T-cell (primary cell): ENCODE data around the gene ARHGEF5. TPM values are rescaled to one million over a fixed set of nuclear protein-coding genes. Genes with fewer than 3 reads are reported as not detected.

Experiments
- ATAC-seq, 4 experiments: fragments of 200-7000 bp in 3 of 4; fragments of 150-1000 bp in 1 of 4; cut with Tn5 transposase; replicated peaks in 1 of 4; 1 replicate in 3 of 4; 2 replicates in 1 of 4; pipeline ENCODE4 v1.10.0; 2021; ENCODE audit warnings: moderate library complexity in 3 of 4, mild to moderate bottlenecking in 2 of 4, moderate number of reproducible peaks in 1 of 4
- CTCF ChIA-PET, 2 donors: fragments of 300-600 bp; sonication (Branson Sonifier 250); formaldehyde crosslinking; loops; one replicate each; lab custom pipeline; 2022; ENCODE audit warnings: antibody characterized with exemption in 2 of 2; lab: Charles Lee
- POLR2A ChIA-PET, 2 donors: fragments of 300-600 bp; sonication (Branson Sonifier 250); formaldehyde crosslinking; loops; one replicate each; lab custom pipeline; 2022; ENCODE audit warnings: antibody characterized with exemption in 2 of 2; lab: Charles Lee
- DNase-seq, 35 experiments: peaks; one replicate each; pipeline versions ENCODE4 v3.0.0 to v3.0.0-alpha.2; 2013 to 2023
- H3K27ac ChIP-seq: one replicate; pipeline ENCODE4 v1.5.1; 2013; ENCODE audit warnings: low read length
- H3K27me3 ChIP-seq, 2 experiments: replicated peaks in 1 of 2; 1 replicate in 1 of 2; 2 replicates in 1 of 2; pipeline versions ENCODE4 v1.6.1 to v1.7.0; 2013; ENCODE audit warnings: low read length in 1 of 2, mixed read lengths in 1 of 2; ENCODE audit not compliant: control insufficient read depth in 2 of 2, insufficient read depth in 2 of 2; ENCODE audit errors: extremely low read depth in 1 of 2
- H3K36me3 ChIP-seq, 2 donors: 1 replicate in 1 of 2; 2 replicates in 1 of 2; pipeline versions ENCODE4 v1.6.1 to v1.7.0; 2013; ENCODE audit warnings: low read length in 1 of 2; ENCODE audit not compliant: control insufficient read depth in 2 of 2, insufficient read depth in 1 of 2; ENCODE audit errors: extremely low read depth in 1 of 2
- H3K4me1 ChIP-seq, 2 experiments: 1 replicate in 1 of 2; 2 replicates in 1 of 2; pipeline versions ENCODE4 v1.6.1 to v1.7.0; 2013; ENCODE audit warnings: low read length in 2 of 2, mixed read lengths in 1 of 2; ENCODE audit not compliant: insufficient read depth in 2 of 2, control insufficient read depth in 1 of 2; ENCODE audit errors: extremely low read depth in 1 of 2
- H3K4me3 ChIP-seq, 2 donors: 1 replicate in 1 of 2; 2 replicates in 1 of 2; pipeline versions ENCODE4 v1.5.1 to v1.7.0; 2013; ENCODE audit warnings: mild to moderate bottlenecking in 2 of 2, low read length in 1 of 2, moderate library complexity in 1 of 2; ENCODE audit not compliant: control insufficient read depth in 1 of 2; ENCODE audit errors: extremely low read depth in 1 of 2
- H3K9me3 ChIP-seq: 2 replicates; pipeline ENCODE4 v1.7.0; 2013
- H3K27ac Mint-ChIP-seq, 2 donors: one replicate each; pipeline ENCODE4 v1.8.0; 2020 to 2021; ENCODE audit warnings: mild to moderate bottlenecking in 2 of 2, mixed read lengths in 2 of 2
- H3K27me3 Mint-ChIP-seq, 2 donors: one replicate each; pipeline ENCODE4 v1.8.0; 2021 to 2022; ENCODE audit warnings: mixed read lengths in 2 of 2
- H3K36me3 Mint-ChIP-seq: one replicate; pipeline ENCODE4 v1.8.0; 2021; ENCODE audit warnings: mixed read lengths
- H3K4me1 Mint-ChIP-seq, 3 donors: one replicate each; pipeline ENCODE4 v1.8.0; 2020 to 2022; ENCODE audit warnings: mixed read lengths in 3 of 3, mild to moderate bottlenecking in 1 of 3
- H3K4me3 Mint-ChIP-seq, 3 donors: one replicate each; pipeline ENCODE4 v1.8.0; 2020 to 2022; ENCODE audit warnings: mild to moderate bottlenecking in 3 of 3, mixed read lengths in 3 of 3, moderate library complexity in 3 of 3
- H3K9me3 Mint-ChIP-seq, 3 donors: one replicate each; pipeline ENCODE4 v1.8.0; 2020 to 2022; ENCODE audit warnings: mixed read lengths in 3 of 3
- WGBS: methylation state at CpG from one replicate; pipeline ENCODE4 v1.1.5; 2013; ENCODE audit warnings: missing lambda C conversion rate; ENCODE audit not compliant: insufficient coverage; 5-methylcytosine and 5-hydroxymethylcytosine counted together
- total RNA-seq, 35 experiments: library from RNA in 6 of 35; stranded (reverse) in 6 of 35; fragments of 120-200 nt in 1 of 35; gene quantifications; one replicate each; pipeline versions ENCODE4 v1.2.1 to v1.2.4 and lab custom pipeline; 2013 to 2026

Gene ARHGEF5
- total RNA-seq, 5 donors from 2014 or later (not counting 1 experiment from before 2014, with no cell fraction given): 4.9 to 8.4 (median 5.9) TPM

GRCh38 chr7:144390481-144390880, 35.3 kb downstream of the ARHGEF5 start:
- H3K4me3 ChIP-seq: no peak overlapping the region
- H3K9me3 ChIP-seq: no peaks in the 10 kb centered on the region
- H3K27me3 ChIP-seq: no peaks in the 10 kb centered on the region
- 63% methylated on average over 3 of the region's 7 CpGs for WGBS
- H3K4me1 ChIP-seq: peaks cover 3 to 5% of the 10 kb centered on the region in 2 experiments
- Mint-ChIP-seq H3K9me3 (no peaks in the 10 kb centered on the region), H3K27me3 (no peaks in the 10 kb centered on the region), H3K36me3 (no peaks in the 10 kb centered on the region), H3K27ac (no peak overlapping the region), H3K4me3 (no peak overlapping the region), H3K4me1 (peaks cover 4 to 6% (median 4%) of the 10 kb centered on the region in 3 donors)
- ChIA-PET POLR2A (no interaction called here), CTCF (interaction anchor here (0.7 to 1.1 kb wide), 2 partner anchors 47 to 213 kb away, joined by 3 to 4 read pairs; no protein-coding TSS in a partner anchor)
- no peak overlapping the region for H3K27ac ChIP-seq
- no peak for ATAC-seq
- DNase-seq: no peak
- no peaks in the 10 kb centered on the region for H3K36me3 ChIP-seq

DNA sequence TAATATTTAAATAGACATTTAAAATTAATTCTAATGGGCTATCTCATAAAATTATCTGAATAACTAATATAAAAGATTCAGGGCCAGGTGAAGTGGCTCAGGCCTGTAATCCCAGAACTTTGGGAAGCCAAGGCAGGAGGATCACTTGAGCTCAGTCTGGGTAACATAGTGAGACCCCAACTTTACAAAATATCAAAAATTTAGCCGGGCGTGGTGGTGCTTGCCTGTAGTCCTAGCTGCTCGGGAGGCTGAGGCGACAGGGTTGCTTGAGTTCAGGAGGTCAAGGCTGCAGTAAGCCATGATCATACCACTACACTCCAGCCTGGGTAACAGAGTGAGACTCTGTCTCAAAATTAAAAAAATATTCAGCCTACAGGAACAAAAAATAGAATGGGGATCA, 35.8 kb downstream of the ARHGEF5 start:
- no peak overlapping the region for H3K27ac Mint-ChIP-seq
- peaks cover 4 to 6% (median 4%) of the 10 kb centered on the region in 3 donors for H3K4me1 Mint-ChIP-seq
- WGBS: 94% methylated on average over 3 of the region's 4 CpGs
- Histone ChIP-seq H3K27ac (no peak overlapping the region), H3K27me3 (no peaks in the 10 kb centered on the region), H3K4me1 (peaks cover 3 to 5% of the 10 kb centered on the region in 2 experiments), H3K36me3 (no peaks in the 10 kb centered on the region), H3K9me3 (no peaks in the 10 kb centered on the region), H3K4me3 (no peak overlapping the region)
- no peak overlapping the region for H3K4me3 Mint-ChIP-seq
- no peaks in the 10 kb centered on the region for H3K9me3 Mint-ChIP-seq
- no peak for ATAC-seq
- DNase-seq: no peak
- no peaks in the 10 kb centered on the region for H3K27me3 Mint-ChIP-seq
- POLR2A ChIA-PET: no interaction called here
- CTCF ChIA-PET: interaction anchor here (0.5 to 1.6 kb wide), 7 partner anchors 10 to 263 kb away, joined by 3 to 13 read pairs (median 4); no protein-coding TSS in a partner anchor
- no peaks in the 10 kb centered on the region for H3K36me3 Mint-ChIP-seq

DNA sequence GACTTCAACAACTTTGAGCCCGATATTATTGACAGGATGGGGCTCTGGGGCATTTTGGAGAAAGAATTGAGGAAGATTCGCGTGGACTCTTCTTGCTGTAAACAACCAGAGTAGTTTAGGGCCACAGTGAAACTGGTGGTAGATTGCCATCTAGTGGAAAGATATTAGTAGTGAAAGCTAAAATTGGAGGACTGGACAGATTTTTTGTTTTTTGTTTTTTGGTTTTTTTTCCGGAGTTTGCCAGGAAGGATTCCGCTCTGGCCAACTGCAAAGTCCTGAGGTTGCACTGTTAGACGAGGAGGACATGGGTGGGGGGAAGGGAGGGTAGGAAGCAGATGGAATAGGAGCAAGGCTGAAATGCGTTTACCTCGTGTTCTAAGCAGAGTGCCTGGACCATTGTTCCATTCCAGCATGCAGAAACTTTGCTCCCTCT, 36.6 kb downstream of the ARHGEF5 start:
- H3K9me3 ChIP-seq: no peaks in the 10 kb centered on the region
- CTCF ChIA-PET: interaction anchor here (0.5 to 1.6 kb wide), 10 partner anchors 10 to 1692 kb away, joined by 3 to 13 read pairs (median 4); no protein-coding TSS in a partner anchor
- POLR2A ChIA-PET: no interaction called here

DNA sequence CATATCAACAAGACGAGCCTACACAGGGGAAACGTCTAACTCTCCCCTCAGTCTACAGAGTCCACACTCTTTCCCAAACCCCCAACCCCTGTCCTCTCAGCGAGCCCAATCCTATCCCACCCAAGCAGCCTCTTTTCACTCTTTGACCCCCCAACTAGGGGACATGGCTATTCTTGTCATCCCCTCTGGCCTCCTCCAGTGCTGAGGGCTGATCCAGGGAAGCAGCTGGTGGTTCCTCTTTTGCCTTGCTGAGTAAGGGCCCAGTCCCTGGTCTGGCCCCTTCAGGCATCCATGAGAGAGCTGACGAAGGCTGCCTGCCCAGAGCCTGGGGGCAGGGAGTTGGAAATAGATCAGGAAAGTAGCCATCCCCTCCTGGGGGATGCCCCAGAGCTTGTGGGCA, 41.9 kb downstream of the ARHGEF5 start:
- POLR2A ChIA-PET: no interaction called here
- CTCF ChIA-PET: interaction anchor here in 1 of 2 donors (0.5 kb wide), 1 partner anchor 265 kb away, joined by 3 read pairs; no protein-coding TSS in a partner anchor
- peaks cover 0 to under 1% of the 10 kb centered on the region in 2 experiments for H3K4me1 ChIP-seq
- Mint-ChIP-seq H3K4me3 (no peak overlapping the region), H3K27ac (no peak overlapping the region), H3K4me1 (peaks cover 0 to under 1% (median 0%) of the 10 kb centered on the region in 3 donors), H3K27me3 (peaks cover 3 to 6% of the 10 kb centered on the region in 2 donors), H3K9me3 (no peaks in the 10 kb centered on the region), H3K36me3 (no peaks in the 10 kb centered on the region)
- no peaks in the 10 kb centered on the region for H3K9me3 ChIP-seq
- no peak overlapping the region for H3K27ac ChIP-seq
- DNase-seq (no peak), ATAC-seq (no peak)
- WGBS: 60% methylated on average over 4 of the region's 4 CpGs
- H3K36me3 ChIP-seq: no peaks in the 10 kb centered on the region
- H3K4me3 ChIP-seq: no peak overlapping the region
- peaks cover 0 to 28% of the 10 kb centered on the region in 2 experiments for H3K27me3 ChIP-seq

More for the DNA sequence above, 36.6 kb downstream of the ARHGEF5 start:
- Histone ChIP-seq H3K36me3 (no peaks in the 10 kb centered on the region), H3K4me3 (no peak overlapping the region), H3K27me3 (no peaks in the 10 kb centered on the region), H3K27ac (no peak overlapping the region), H3K4me1 (peaks cover 3 to 5% of the 10 kb centered on the region in 2 experiments)
- DNase-seq (peak in 15 of 35 experiments; percentile 3 to 73 (median 15)), ATAC-seq (peak; percentile 63 to 78 (median 71))
- Mint-ChIP-seq H3K9me3 (no peaks in the 10 kb centered on the region), H3K27ac (peak overlapping the region in 1 of 2 donors; percentile 29), H3K36me3 (no peaks in the 10 kb centered on the region), H3K27me3 (no peaks in the 10 kb centered on the region), H3K4me3 (peak overlapping the region; percentile 28 to 50 (median 42)), H3K4me1 (peaks cover 4 to 6% (median 4%) of the 10 kb centered on the region in 3 donors)
- WGBS: 23% methylated on average over 7 of the region's 8 CpGs

GRCh38 chr7:144398291-144398690, 43.1 kb downstream of the ARHGEF5 start:
- DNase-seq: no peak
- Histone ChIP-seq H3K27ac (no peak overlapping the region), H3K9me3 (no peaks in the 10 kb centered on the region), H3K4me3 (no peak overlapping the region), H3K27me3 (peaks cover 0 to 28% of the 10 kb centered on the region in 2 experiments), H3K4me1 (no peaks in the 10 kb centered on the region), H3K36me3 (no peaks in the 10 kb centered on the region)
- ATAC-seq: no peak
- ChIA-PET POLR2A (no interaction called here), CTCF (no interaction called here)
- H3K9me3 Mint-ChIP-seq: no peaks in the 10 kb centered on the region
- H3K4me1 Mint-ChIP-seq: no peaks in the 10 kb centered on the region
- peaks cover 6 to 8% of the 10 kb centered on the region in 2 donors for H3K27me3 Mint-ChIP-seq
- H3K36me3 Mint-ChIP-seq: no peaks in the 10 kb centered on the region
- WGBS: 87% methylated on average over 8 of the region's 9 CpGs
- H3K4me3 Mint-ChIP-seq: no peak overlapping the region
- H3K27ac Mint-ChIP-seq: no peak overlapping the region

GRCh38 chr7:144398911-144399310, 43.7 kb downstream of the ARHGEF5 start:
- no peaks in the 10 kb centered on the region for H3K9me3 ChIP-seq
- Mint-ChIP-seq H3K9me3 (no peaks in the 10 kb centered on the region), H3K27ac (no peak overlapping the region), H3K36me3 (no peaks in the 10 kb centered on the region), H3K4me3 (no peak overlapping the region), H3K4me1 (no peaks in the 10 kb centered on the region), H3K27me3 (peaks cover 6 to 8% of the 10 kb centered on the region in 2 donors)
- 98% methylated on average over 4 of the region's 6 CpGs for WGBS
- H3K27me3 ChIP-seq: peaks cover 0 to 28% of the 10 kb centered on the region in 2 experiments
- no peaks in the 10 kb centered on the region for H3K36me3 ChIP-seq
- no peak overlapping the region for H3K4me3 ChIP-seq
- no peak overlapping the region for H3K27ac ChIP-seq
- DNase-seq (no peak), ATAC-seq (no peak)
- no peaks in the 10 kb centered on the region for H3K4me1 ChIP-seq
- ChIA-PET CTCF (no interaction called here), POLR2A (no interaction called here)
